ENCODE results near the gene PPP1R15B.

The PPP1R15B gene

DNA sequence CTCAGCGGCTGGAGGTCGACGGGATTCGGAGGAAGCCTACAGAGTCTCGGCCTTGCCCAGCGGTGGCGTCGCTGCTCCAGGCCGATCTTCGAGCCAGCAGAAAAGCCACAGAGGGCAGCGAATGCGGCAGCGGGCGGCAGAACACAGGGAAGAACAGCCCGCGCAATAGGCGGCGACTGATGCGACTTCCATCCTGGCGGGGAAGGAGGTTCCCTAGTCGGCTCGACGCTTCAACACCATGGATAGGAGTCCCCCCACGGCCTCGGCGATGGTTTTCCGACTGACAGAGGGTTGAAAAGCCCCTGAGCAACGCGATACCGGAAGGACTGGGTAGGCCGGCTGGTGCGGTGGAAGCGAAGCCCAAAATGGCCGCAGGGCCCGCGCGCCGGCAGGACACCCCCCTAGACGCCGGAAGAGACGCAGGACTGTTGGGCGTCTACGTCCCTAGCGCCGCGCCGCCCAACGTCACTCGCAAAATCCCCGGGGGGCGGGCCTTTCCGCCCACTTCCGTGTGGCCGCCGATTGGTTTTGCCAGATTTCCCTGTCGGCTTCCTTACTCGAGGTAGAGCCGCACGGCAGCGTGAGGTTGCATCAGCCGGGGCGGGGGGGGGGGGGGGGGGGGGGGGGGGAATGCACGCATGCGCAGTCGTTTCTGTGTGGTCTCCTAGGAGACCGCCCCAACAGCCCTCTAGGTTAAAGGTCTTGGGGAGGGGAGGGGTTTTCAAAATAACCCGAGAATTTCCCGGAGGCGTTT lies at the start of gene PPP1R15B:
Gene PPP1R15B, minus strand, starts transcription at position 367 of the 754 bp plus-strand sequence. CDS start 406 bp downstream, outside the sequence.
- DNase-seq, result peak; percentile 96

DNA sequence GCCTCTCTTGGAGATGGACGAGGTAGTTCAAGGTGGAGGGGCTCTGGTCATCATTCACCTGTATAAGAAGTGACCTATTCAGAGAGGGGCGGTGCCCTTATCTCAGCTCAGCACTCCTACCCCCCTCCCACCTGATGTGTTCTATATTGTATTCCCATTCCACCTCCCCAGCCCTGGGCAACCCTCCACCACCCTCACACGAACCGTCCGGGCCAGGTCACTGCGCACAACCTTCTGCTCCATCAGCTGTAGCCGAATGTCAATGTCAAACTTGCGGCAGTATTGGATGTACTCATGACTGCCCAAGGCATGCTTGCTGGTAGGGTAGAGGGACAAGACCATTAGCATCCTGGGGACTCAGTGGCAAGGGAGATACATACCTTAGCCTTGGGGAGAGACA lies 48.7 kb upstream of the PPP1R15B start:
- no peak for DNase-seq

DNA sequence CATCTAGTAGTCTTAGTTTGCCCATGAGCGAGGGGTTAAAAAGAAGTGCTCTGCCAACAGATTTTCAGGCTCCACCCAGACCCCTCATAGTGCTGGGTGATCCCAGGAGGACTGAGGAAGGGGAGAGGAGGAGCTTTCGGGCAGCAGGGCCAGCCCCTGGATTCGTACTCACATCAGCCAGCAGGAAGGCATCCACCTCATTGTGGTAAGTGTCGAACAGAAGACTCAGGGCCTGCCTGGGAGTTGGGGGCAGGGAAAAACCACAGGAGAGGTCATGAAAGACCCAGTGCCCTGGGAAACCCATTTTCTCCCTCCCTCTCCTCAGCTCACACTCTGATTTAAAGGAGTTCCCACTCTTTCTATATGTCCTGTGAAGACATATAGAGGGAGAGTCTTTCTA lies 48.1 kb upstream of the PPP1R15B start:
- DNase-seq, result no peak

DNA sequence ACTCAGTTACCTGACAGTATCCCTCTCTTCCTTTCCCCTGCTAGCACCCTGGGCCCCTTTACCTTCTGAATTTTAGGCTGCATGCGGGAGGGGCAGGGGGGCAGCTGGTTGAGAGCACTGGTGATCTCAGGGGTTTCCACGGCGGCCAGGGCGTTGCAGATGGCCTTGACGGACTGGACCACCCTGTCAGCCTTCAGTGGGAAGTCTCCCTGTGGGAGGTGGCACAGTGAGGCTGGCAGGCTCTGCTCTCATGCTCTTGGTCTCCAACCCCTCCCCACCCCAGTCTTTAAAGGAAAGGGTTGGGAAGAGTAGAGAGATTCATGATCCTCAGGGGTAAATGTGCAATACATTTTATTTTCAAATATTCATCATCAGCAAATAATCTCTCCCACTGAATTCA lies 46.0 kb upstream of the PPP1R15B start:
- DNase-seq, result no peak

DNA sequence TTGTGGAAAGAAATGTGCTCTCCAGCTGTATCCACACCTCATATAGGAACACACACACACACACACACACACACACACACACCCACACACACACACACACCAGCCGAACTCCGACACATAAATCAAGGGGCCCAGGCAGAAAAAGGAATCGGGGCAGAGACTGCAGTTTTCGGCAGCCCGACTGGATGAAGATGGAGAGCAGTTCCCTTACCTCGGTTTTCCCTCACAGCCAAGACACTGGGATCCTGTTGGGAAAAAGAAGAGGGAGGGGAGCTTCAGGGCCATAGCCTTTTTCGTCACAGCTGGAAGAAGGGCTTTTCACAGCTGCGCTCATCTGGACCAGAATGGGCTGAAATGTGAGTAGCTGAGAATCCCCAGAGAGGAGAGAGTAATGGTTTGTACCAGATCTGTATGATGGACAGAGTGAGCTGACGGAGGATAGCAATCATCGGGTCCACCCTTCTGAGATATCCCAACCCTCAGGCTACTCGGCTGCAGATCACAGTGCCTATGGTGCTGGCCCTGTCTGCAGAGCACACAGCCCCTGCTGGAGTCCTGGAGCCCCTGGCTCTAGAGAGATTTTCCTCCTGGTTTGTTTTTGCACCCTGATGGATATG lies 45.3 kb upstream of the PPP1R15B start:
- no peak for DNase-seq

DNA sequence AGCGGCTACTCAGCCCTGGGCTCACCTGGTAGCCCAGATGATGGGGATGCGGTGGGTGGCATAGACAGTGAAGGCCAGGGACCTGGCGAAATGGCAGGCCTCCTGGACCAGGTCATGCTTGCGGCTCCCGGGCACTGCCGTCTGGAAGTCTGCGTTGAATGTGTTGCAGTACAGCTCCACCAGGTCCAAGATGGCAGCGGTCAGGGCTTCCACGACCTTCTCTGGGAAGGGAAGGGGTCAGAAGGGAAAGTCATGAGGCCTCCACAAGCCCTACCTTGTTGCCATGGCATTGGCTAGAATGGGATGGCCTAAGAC lies 44.2 kb upstream of the PPP1R15B start:
- no peak for DNase-seq

DNA sequence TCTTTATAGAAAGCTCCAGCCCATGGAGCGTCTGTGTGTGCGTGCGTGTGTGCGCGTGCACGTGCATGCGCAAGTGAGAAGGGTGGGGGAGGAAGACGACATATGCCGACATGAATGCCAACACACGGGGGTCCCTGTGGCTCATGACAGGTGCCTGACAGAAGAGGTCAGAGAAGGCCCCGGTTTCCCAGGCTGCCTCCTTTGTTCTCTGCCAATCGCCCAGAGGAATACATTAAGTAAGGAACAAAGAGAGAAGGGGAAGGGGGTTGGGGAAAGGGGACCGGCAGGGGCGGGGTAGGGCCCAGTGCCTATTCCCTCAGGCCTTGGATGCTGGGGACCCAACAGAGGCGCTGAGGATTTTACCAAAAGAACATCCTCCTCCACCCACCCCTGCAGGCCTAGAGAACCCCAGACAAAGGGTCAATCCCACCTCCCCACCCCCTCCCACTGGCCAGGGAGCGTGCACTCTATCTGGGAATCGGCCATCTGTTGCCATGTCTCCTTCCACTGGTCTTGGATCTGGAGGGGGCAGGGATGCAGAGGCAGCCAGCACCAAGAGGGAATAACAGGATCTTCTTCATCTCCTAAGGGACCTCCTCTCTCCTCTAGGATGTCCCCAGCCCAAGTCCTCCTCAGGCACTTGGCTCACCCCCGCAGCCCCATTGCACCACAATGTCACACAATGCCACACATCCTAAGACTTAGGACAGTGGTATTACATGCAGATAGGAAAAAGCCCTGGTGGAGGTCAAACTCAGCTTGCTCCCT lies 43.6 kb upstream of the PPP1R15B start:
- DNase-seq, result no peak

DNA sequence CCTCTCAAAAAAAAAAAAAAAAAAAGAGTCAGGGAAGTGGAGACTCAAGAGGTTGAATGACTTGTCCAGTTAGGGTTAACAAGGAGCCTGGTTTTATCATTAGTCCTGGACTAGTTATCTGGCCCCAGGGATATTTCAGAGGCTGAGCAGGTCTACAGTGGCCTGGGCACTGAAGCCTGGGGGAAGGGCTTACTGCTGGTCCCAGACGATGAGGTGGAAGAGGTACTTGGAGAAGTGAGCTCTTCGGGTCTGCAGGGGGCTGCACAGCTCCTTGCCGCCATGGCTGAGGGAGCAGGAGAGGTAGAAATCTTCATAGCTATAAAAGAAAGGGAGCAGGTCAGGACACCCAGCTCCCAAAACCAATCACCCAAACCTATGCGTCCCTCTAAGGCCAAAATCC lies 42.9 kb upstream of the PPP1R15B start:
- DNase-seq, result no peak

DNA sequence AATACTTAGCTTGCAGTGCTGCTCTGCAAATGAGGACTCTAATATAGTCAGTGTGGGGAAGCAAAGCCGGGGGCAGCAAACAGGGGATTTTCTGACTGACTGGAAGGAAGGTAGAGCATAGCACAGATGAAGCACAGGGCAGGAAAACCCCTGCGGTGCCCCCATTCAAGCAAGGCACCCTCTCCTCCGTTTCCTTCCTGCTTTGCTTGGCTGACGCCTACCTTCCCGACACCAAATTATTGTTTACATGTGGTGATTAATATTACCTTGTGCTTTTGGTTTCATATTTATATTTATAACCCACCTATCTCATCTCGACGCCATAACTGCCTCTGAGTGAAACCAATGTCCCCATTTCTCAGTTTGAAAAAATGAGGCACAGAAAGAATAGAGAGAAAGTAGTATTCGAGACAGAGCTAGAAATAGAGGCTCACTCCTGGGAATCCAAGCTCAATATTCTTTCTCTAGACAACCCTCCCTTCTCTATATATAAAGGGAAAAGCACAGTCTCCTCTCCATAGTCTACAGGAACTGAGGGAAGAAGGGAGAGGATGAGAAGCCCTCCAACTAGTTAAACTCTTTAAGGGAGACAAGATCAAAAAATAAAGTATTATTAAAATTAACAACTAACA lies 41.6 kb upstream of the PPP1R15B start:
- peak; percentile 69 for DNase-seq

DNA sequence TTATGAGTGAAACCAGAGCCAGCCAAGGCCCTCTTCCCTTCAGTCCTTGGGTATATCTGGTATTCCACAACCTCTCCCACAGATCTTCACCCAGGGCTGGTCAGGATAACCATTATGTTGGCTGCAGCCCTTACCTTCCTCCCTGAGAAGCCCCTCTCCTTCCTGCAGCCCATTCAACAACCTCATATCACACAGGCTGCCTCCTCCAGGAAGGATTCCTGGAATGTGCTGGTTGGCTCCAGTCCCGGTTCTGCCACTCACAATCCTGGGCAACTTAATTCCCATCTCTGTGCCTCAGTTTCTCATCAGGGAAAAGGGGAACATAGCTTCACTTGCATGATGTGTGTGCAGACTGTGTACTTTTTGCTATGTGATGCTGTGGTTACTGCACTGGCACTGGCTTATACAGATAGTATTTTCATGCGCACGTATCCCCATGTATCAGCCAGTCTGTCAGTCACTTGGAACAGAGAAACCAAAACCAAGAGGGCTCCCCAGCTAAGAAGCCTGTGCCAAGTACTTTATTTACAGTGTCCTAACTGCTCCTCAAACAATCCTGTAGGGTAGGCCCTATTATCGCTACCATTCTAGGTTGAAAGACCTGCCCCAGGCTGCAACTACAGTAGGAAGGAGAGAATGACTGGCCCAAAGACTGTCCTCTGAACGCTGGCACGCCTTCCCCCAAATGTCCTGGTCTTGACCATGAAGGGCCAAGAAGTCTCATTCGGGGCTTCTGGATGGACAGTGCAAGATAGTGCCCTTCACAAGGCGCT lies 39.9 kb upstream of the PPP1R15B start:
- no peak for DNase-seq

DNA sequence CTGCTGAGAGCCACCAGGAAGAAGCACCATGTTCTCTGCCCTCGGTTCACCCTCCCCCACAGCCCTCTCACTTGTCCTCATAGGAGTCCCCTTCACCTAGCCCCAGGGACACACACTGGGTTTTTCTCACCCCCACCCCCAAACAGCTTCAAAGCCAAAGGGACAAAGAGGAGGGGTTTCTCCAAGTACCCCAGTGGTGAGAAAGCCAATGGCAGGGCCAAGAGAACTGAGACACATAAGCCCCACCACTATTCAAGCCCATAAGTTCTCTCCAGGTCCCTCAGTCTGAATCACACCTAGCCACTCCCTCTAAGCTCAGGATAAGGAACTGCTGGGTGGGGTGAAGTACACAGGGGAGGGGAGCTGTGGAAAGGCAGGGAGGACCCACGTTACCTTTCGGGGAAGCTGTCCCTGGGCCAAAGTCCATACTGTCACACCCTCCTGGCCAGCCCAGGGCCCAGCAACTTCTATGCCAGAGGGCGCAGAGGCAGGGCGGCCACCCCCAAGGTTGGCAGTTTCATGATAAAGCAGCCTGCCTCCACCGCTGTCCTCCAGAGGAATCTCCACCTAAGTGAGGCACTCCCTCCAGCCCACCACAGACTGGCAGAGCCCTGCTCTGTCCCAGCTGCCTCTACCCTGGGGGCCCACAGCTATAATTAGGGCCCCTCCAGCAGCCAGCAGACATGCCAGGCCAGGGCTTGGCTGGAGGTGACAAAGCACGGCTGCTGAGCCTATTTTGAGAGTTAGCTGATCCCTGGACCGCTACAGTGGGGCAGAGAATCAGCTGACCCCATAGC lies 39.0 kb upstream of the PPP1R15B start:
- no peak for DNase-seq

DNA sequence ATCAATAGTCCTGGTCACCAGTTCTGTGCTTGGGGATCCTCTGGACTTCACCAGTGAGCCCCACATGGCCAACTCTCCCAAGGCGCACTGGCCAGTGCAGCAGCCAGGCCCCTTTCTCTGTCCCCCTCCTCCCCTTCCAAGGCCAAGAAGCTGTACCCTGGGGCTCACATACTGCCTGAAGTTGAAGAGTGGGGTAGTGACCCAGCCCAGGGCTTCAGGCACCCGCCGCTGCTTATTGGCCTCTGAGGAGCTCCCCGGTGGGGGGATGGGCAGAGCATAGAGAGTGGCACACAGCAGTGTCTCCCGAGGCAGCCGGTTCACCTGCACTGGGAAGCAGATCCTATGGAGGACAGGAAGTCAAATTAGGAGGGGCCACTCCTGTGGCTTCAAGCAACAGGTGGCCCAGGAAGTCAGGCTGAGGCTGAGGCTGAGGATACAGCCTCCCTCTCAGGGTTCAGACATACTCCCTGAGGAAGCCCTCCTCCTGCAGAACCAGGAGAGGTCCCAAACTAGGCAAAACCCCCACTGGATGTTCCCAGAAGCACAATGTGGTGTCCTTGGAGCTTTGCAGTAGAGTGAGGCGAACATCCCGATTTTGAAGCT lies 38.2 kb upstream of the PPP1R15B start:
- no peak for DNase-seq

DNA sequence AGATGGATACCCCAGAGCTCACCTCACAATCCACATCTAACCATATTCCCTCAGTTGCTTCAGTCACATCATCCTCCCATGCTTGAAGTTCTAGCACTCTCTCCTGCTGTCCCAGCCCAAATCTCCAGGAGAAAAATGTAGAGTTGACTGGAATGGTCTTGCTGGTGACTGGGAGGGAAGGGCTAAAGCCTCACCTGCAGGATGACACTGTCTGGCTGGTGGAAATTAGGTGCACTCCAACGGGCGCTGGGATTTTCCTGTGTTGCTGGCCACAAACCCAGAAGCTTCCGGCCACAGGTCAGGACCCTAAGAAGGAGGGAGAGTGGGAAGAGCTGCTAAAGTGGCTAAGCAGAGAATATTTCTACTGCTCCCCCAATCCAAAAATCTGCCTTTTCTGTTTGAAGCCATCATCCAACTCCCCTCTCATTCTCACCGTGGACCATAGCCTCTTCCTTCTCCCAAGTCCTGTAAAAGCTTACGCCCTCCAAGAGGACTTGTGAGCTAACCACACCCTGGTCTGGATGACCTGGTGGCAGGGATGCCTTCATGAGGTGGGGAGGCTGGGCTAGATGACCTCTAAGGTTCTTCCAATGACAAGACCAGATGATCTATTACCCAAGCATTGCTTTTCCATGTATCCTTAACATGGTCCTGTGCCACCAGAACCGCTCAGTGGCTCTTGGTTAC lies 37.5 kb upstream of the PPP1R15B start:
- no peak for DNase-seq

DNA sequence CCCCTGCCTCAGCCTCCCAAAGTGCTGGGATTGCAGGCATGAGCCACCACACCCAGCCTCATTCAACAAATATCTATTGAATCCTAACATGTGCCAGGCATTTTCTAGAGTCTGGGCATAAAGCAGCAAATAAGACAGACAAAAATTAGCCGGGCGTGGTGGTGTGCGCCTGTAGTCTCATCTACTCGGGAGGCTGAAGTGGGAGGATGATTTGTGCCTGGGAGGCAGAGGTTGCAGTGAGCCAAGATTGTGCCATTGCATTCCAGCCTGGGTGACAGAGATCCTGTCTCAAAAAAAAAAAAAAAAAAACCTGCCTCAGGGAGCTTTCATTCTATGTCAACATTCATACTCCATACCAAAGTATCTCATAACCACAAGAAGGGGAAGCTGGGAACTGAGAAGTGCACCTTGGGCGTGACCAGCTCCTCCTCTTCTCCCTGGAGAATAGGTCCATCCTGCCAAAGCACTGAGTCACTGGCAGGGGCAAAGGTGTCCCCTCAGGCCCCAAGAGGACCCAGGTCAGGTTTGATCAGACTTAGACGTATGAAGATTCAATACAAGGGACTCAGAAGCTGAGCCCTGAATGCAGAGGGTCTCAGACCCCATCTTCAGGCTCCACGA lies 36.8 kb upstream of the PPP1R15B start:
- DNase-seq, result no peak

DNA sequence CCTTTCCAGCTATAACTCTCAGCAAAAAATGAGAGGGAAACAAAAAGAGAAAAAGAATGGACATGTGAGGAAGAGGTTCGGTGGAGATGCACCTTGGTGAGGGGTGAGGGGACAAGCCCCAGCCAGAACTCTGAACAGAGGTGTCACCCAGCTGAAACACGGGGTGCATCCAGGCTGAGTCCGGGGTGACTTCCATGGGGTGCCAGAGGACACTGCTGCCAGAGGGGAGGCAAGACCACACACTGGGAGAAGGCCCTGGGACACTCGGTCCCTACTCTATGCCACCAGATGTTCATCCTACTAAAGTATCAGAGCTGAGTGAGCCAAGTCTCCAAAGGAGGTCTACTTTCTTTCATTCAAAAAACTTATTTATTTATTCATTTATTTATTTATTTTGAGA lies 36.1 kb upstream of the PPP1R15B start:
- no peak for DNase-seq

DNA sequence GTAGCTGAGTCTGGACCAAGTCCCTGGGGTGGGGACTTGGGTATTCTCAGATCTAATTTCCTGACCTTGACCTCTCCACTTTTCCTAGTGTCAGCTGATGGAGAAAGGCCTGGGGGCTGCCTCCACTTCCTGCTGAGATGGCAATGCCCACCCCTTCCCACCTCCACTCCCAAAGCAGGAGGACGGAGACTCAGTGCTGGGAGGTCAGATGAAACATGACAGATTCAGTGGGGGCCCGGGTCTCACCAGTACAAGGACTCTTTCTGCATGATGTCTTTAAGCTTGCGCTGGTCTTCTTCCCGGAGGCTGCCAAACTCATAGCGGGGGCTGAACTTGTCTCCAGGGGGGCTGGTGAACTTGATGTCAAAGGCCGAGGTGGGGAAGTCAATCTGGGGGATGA lies 35.6 kb upstream of the PPP1R15B start:
- DNase-seq, result no peak

DNA sequence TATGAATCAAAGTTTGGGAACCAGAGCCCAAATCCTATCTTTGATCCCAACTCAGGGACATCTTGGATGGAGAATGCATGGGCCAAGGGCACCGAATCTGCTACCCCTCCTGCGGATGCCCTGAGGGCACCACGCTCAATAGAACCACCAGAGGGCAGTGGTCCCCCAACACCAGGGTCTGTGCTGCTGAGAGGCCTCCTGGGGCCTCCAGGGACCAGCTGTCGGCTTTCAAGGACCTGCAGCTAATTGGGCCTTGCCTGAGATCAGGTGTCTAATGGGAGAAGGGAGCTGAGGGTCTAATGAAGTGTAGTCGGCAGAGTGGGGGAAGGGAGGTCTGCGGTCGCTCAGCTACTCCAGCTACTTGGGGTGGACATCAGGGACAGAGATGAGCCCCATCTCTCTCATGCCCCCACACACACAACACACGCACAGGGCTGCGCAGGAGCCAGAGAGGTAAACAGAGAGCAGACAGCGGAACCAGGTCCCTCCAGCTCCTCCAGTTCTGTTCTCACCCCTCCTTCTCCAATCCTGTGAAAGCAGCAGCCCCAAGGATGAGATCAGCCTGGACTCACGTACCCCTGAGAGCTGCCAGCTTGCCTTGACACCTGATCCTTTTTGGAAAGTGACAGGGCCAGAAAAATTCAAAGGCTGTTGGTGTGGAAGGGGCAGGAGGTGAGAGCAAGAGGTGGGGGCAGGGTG lies 34.9 kb upstream of the PPP1R15B start:
- peak; percentile 80 for DNase-seq

DNA sequence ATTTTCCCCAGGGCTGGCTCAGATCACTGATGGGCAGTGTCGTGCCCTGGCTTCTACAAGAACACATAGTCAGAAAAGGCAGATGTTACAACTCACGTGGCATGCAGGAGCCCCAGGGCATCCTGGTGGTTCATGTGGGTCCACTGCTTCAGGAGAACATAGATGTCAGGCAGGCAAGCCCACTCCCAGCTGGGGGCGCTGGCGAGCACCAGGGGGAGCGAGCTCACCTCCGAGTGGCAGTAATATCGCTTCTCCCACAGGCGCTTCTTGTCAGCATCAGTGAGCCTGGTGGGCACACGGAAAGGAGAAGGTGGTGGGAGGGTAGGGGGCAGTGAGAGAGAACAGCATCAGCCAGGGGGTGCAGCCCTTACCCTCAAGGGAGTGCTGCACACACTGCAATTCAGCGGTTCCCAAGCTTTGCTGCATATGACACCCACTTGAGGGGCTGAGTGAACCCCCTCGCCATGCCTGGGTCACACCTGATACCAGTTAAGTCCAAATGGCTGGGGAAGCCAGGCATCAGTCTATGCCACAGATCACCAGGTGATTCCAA lies 34.3 kb upstream of the PPP1R15B start:
- DNase-seq, result peak; percentile 66

DNA sequence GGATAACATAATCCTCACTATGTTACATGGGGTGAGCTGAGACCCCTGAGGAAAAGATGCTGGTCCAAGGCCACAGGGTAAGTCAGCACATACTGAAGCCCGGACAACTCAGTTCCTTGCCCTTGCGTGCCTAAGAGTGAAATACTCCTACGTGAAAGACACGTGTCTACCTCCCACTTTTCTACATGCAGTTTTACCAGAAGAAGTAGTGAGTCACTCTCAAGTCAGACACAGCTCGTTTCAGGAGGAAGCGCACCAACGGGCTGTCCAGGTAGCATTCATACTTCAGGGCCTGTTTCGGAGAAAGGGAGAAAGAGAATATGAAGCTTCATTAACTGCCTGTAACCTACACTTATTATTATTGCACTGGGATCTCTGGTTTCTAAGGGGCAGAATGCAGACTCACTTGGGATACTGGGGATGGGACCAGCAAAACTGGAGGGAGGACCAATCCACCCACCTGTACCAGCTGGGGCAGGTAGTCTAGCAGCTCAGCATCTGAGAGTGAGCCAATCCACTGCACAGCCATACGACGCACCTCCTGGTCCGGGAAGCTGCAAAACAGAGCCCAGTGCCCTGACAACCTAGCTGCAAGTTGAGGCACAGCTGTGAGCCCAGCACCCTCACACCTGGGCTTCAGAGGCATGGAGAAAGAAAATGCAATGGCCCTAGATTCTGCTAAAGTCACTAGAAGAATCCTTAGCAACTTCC lies 32.4 kb upstream of the PPP1R15B start:
- peak; percentile 45 for DNase-seq

All from stimulated activated CD4-positive, alpha-beta T cell treated with anti-CD3 and anti-CD28 coated beads, Interleukin-15, amount 100 ng/mL, for 24 hours (primary cell).